Measurements from ENCODE around the gene MAPK8IP1. TPM values are rescaled to one million over a fixed set of nuclear protein-coding genes. Genes with fewer than 3 reads are reported as not detected.

Gene MAPK8IP1
- total and polyA plus RNA-seq, 8 donors: 21.3 to 49.7 (median 33.5) TPM

DNA sequence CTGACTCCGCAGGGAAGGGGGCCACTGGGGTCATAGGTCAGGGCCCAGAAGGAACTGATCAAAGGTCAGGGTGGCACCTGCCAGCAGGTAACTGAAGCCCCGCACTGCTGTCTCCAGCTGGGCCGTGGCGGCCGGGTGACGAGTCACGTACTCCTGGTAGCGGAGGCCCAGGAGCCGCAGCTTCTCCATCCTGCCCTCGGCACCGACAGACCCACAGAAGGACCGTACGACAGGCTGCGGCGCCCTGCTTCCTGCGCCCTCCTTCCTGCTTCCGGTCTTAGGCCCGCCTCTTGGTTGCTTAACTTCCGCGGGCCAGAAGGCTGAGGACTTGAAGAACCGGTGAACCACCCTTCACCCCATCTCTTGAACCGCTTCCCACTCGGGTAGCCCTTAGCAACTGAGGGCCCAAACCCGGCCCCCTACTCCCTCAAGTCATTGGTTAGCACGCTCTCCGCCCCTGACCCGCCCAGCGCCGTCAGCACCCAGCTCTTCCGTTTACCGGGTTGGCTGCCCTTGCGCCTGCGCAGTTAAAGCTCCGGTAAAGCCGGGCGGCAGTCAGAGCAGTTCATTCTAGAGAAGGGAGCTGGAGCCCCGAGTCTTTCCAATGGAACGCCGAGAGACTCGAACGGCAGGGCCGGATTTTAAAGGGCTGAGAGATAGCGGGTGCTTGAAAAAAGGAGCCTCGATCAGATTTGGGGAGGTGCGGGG is 32.3 kb downstream of the MAPK8IP1 start, which contains the start of gene PEX16:
Gene PEX16 (minus strand): TSS at position 255 of the 708 bp plus-strand sequence. CDS start 66 bp downstream, at position 189.
- peak within 1 kb of the TSS; percentile 65 to 95 (median 92) for H3K4me3 ChIP-seq
- FAIRE-seq: peak; percentile 9
- peak; percentile 72 to 90 (median 76) for ATAC-seq
- peak; percentile 92 to 99 (median 98) for DNase-seq
- peak within 1 kb of the TSS; percentile 80 to 93 (median 88) for H3K27ac ChIP-seq
- TF ChIP-seq, protein P1, sequence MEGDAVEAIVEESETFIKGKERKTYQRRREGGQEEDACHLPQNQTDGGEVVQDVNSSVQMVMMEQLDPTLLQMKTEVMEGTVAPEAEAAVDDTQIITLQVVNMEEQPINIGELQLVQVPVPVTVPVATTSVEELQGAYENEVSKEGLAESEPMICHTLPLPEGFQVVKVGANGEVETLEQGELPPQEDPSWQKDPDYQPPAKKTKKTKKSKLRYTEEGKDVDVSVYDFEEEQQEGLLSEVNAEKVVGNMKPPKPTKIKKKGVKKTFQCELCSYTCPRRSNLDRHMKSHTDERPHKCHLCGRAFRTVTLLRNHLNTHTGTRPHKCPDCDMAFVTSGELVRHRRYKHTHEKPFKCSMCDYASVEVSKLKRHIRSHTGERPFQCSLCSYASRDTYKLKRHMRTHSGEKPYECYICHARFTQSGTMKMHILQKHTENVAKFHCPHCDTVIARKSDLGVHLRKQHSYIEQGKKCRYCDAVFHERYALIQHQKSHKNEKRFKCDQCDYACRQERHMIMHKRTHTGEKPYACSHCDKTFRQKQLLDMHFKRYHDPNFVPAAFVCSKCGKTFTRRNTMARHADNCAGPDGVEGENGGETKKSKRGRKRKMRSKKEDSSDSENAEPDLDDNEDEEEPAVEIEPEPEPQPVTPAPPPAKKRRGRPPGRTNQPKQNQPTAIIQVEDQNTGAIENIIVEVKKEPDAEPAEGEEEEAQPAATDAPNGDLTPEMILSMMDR (IDR thresholded peaks at IDR 0.05): no peak
- peaks cover 0 to 19% (median 18%) of the 10 kb centered on the region in 3 donors for H3K36me3 ChIP-seq
- intact Hi-C loops (cut with DNase I): loop anchor here in 1 of 3 donors (10.0 kb wide), 1 partner anchor 53 kb away; no protein-coding TSS in a partner anchor
- no peaks in the 10 kb centered on the region for H3K9me3 ChIP-seq
- no peaks in the 10 kb centered on the region for H3K27me3 ChIP-seq
- 0 to 1% methylated on average over 40 to 45 of the region's 45 CpGs for WGBS, 2 donors
- peaks cover 18 to 21% (median 19%) of the 10 kb centered on the region in 3 donors for H3K4me1 ChIP-seq

DNA sequence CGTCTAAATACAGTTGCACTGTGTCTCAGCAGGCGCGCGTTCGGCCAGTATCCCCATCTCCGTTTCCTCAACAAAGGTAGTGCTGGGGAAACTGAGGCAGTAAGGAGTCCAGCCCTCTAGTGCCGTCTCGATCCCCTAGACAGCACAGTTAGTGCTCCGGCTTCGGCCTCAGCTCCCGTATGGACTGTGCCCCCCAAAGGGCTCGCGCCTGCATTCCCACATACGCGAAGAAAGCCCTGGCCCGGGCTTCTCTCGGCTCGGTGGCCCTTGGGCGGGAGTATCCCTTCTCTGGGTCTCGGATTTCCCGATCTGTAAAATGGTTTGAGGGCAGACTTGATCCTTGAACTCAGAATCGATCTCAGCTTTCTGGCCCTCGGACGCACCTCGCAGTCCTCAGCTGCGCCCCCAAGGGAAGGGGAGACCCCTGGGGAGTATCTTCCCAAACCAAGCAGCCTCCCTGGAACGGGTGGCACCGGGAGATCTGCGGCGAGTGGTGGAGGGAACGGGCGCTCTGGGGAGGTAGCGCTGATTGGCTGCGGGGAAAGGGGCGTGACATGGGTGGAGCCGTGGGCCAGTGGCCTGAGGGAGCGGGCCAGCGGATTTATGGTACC is 33.0 kb downstream of the MAPK8IP1 start:
- Histone ChIP-seq H3K4me1 (peaks cover 18 to 21% (median 19%) of the 10 kb centered on the region in 3 donors), H3K36me3 (peaks cover 0 to 13% (median 13%) of the 10 kb centered on the region in 3 donors), H3K4me3 (peak overlapping the region; percentile 65 to 95 (median 92)), H3K27me3 (no peaks in the 10 kb centered on the region), H3K27ac (peak overlapping the region; percentile 80 to 93 (median 88)), H3K9me3 (no peaks in the 10 kb centered on the region)
- FAIRE-seq (no peak), ATAC-seq (peak; percentile 55 to 79 (median 64)), DNase-seq (peak; percentile 82 to 93 (median 86))
- intact Hi-C loops (cut with DNase I): loop anchor here in 1 of 3 donors (10.0 kb wide), 1 partner anchor 54 kb away; no protein-coding TSS in a partner anchor
- WGBS, 2 donors: 0 to 1% methylated on average over 38 of the region's 38 CpGs
- TF ChIP-seq, protein P1 (IDR thresholded peaks at IDR 0.05): no peak

DNA sequence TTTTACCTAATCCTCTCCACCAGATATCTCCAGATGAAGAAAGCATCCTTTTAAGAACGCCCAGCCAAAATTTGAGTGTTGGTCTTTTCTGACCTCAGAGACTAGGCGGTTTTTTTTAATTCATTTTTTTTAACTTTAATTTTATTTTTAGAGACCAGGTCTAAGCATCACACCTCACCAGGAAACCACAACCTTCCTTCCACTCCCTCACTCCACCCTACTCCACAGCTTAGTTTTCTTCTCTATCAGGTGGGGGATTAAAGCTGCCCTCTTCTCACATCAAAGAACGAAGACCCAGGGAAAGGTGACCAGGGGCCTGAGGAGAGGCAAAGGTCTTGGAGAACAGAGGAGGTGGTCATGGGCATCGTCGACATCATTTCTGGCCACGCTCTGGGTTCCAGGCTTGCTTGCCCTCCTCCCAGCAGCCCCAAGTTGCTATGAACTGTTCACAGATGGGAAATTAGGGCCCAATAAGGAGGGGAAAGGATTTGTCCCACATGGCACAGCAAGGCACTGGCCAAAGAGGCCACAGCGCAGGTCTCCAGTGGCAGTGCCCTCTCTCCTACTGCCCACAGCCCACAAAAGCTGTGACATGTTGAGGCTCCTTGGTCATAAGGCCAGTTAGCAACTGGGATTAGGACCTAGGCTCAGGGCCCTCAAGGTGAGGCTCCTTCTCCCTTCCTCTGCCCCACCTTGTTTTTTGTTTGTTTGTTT is 33.7 kb downstream of the MAPK8IP1 start:
- Histone ChIP-seq H3K36me3 (peaks cover 0 to 7% (median 6%) of the 10 kb centered on the region in 3 donors), H3K9me3 (no peaks in the 10 kb centered on the region), H3K27ac (peak overlapping the region in 2 of 4 donors; percentile 87 to 89), H3K27me3 (no peaks in the 10 kb centered on the region), H3K4me3 (peak overlapping the region in 2 of 4 donors; percentile 94 to 95), H3K4me1 (peaks cover 18 to 21% (median 19%) of the 10 kb centered on the region in 3 donors)
- DNase-seq (peak; percentile 3 to 30 (median 20)), ATAC-seq (no peak), FAIRE-seq (no peak)
- intact Hi-C loops (cut with DNase I): loop anchor here in 1 of 3 donors (10.0 kb wide), 1 partner anchor 54 kb away; no protein-coding TSS in a partner anchor
- WGBS, 2 donors: 65 to 77% methylated on average over 7 of the region's 7 CpGs
- TF ChIP-seq, protein P1 (IDR thresholded peaks at IDR 0.05): no peak

DNA sequence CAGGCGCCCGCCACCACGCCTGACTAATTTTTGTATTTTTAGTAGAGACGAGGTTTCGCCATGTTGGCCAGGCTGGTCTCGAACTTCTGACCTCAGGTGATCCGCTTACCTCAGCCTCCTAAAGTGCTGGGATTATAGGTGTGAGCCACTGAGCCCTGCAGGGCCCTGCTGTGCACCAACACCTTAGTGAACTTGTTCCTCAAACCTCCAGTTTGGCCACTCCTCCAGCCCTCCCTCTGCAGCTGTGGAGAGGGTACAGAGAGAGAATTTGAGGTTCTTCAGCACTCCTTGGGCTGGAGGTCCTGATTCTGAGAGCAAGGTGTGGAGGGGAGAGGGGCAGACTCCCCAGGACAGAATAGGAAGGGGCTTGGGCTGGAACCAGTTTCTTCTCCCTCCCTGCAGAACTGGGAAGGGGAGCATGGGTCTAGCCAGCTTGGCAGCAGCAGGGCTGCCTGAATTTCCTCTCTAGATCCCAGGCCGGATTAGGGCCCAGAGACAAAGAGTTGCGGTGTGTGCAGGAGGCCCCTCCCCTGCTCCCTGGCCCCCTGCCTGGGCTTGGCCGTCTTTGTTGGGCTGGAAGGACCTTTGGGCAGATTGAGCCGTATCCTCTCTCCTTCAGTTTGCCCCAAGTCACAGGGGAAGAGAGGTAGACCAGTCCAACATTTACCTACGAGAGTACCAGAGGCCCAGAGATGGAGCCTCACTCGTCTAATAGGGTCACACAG is 34.5 kb downstream of the MAPK8IP1 start:
- Histone ChIP-seq H3K4me3 (no peak overlapping the region), H3K27ac (peak overlapping the region in 1 of 4 donors; percentile 95), H3K4me1 (peaks cover 18 to 21% (median 19%) of the 10 kb centered on the region in 3 donors), H3K9me3 (no peaks in the 10 kb centered on the region), H3K36me3 (no peaks in the 10 kb centered on the region), H3K27me3 (no peaks in the 10 kb centered on the region)
- FAIRE-seq (no peak), ATAC-seq (no peak), DNase-seq (peak; percentile 12 to 52 (median 32))
- intact Hi-C loops (cut with DNase I): loop anchor here in 1 of 3 donors (10.0 kb wide), 1 partner anchor 55 kb away; no protein-coding TSS in a partner anchor
- WGBS, 2 donors: 80 to 83% methylated on average over 13 of the region's 13 CpGs
- TF ChIP-seq, protein P1 (IDR thresholded peaks at IDR 0.05): no peak
